HuH-7.5 (cell line): ENCODE data around the gene GOLGB1.
"Not testable (repeated sequence)": the region's sequence is repeated elsewhere in the genome, so short reads cannot be mapped to it uniquely, and the experiment has no call there.

Source experiments
- DNase-seq: peaks from one replicate; pipeline ENCODE4 v3.0.0; 2011; ENCODE audit warnings: low spot score

The GOLGB1 gene

GRCh38 chr3:121749276-121750086 lies at the start of gene GOLGB1:
Gene GOLGB1, minus strand, starts transcription at chr3:121749741. Its CDS starts 18,770 bp downstream, at chr3:121730971.
- DNase-seq: peak; percentile 86

GRCh38 chr3:121796970-121797369 lies 47.4 kb upstream of the GOLGB1 start:
- DNase-seq: no peak

GRCh38 chr3:121794264-121794983 lies 44.9 kb upstream of the GOLGB1 start:
- no peak for DNase-seq

GRCh38 chr3:121793078-121793477 lies 43.5 kb upstream of the GOLGB1 start:
- no peak for DNase-seq

GRCh38 chr3:121786485-121786884 lies 36.9 kb upstream of the GOLGB1 start:
- no peak for DNase-seq

- DNase-seq: not testable (repeated sequence)
Observed at GRCh38 chr3:121782784-121783183, 33.2 kb upstream of the GOLGB1 start.

GRCh38 chr3:121781611-121782010 lies 32.1 kb upstream of the GOLGB1 start:
- no peak for DNase-seq

GRCh38 chr3:121775095-121775494 lies 25.6 kb upstream of the GOLGB1 start:
- DNase-seq: not testable (repeated sequence)

GRCh38 chr3:121769246-121769645 lies 19.7 kb upstream of the GOLGB1 start:
- no peak for DNase-seq

- DNase-seq: no peak
Observed at GRCh38 chr3:121768452-121768851, 18.9 kb upstream of the GOLGB1 start.

- DNase-seq: no peak
Observed at GRCh38 chr3:121759541-121760202, 10.1 kb upstream of the GOLGB1 start.

- DNase-seq: no peak
Observed at GRCh38 chr3:121758727-121759450, 9.3 kb upstream of the GOLGB1 start.

- no peak for DNase-seq
Observed at GRCh38 chr3:121757812-121758545, 8.4 kb upstream of the GOLGB1 start.

GRCh38 chr3:121757087-121757811 lies 7.7 kb upstream of the GOLGB1 start:
- DNase-seq: no peak

GRCh38 chr3:121752772-121753171 lies 3.2 kb upstream of the GOLGB1 start:
- no peak for DNase-seq

GRCh38 chr3:121752261-121752660 lies 2.7 kb upstream of the GOLGB1 start:
- DNase-seq: no peak

GRCh38 chr3:121750087-121750415 lies 510 bp upstream of the GOLGB1 start:
- DNase-seq: no peak

- peak; percentile 18 for DNase-seq
Observed at GRCh38 chr3:121748680-121749275, 763 bp downstream of the GOLGB1 start.

- no peak for DNase-seq
Observed at GRCh38 chr3:121747976-121748375, 1.6 kb downstream of the GOLGB1 start.

- not testable (repeated sequence) for DNase-seq
Observed at GRCh38 chr3:121743106-121743505, 6.4 kb downstream of the GOLGB1 start.
